Measurements from ENCODE around the gene TSC22D2. TPM values are rescaled to one million over a fixed set of nuclear protein-coding genes. Genes with fewer than 3 reads are reported as not detected.
"Not testable (repeated sequence)": the region's sequence is repeated elsewhere in the genome, so short reads cannot be mapped to it uniquely, and the experiment has no call there.

Gene TSC22D2
- total RNA-seq, 2 experiments from 2014 or later = 12.3 to 16.7 TPM

DNA sequence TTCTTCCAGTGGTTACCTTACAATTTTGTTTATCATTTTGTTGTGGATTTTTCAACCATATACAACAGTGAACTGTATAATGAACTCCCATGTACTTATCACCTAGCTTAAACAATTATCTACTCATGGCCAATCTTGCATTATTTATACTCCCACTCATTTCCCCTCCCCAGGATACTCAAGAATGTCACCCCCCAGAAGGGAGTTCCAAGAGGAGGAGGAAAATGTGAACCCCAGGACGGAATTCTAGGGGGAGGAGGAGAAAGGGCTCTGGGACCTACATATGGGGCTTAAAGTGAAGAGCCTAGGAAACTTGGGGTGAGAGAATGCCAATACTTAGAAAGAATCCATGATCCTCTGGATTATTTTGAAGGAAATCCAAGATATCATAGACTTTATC is 59.3 kb downstream of the TSC22D2 start:
- Mint-ChIP-seq H3K27me3 (no peaks in the 10 kb centered on the region), H3K36me3 (ENCODE audit: low read depth) (no peaks in the 10 kb centered on the region), H3K4me1 (ENCODE audit: low read depth) (peaks cover 3% of the 10 kb centered on the region), H3K9me3 (no peaks in the 10 kb centered on the region), H3K4me3 (no peak overlapping the region), H3K27ac (no peak overlapping the region)
- DNase-seq = no peak
- intact Hi-C loops (cut with micrococcal nuclease) = no loop called here
- ChIA-PET CTCF (no interaction called here), POLR2A (no interaction called here)
- ATAC-seq = no peak
- TF ChIP-seq, protein P1, sequence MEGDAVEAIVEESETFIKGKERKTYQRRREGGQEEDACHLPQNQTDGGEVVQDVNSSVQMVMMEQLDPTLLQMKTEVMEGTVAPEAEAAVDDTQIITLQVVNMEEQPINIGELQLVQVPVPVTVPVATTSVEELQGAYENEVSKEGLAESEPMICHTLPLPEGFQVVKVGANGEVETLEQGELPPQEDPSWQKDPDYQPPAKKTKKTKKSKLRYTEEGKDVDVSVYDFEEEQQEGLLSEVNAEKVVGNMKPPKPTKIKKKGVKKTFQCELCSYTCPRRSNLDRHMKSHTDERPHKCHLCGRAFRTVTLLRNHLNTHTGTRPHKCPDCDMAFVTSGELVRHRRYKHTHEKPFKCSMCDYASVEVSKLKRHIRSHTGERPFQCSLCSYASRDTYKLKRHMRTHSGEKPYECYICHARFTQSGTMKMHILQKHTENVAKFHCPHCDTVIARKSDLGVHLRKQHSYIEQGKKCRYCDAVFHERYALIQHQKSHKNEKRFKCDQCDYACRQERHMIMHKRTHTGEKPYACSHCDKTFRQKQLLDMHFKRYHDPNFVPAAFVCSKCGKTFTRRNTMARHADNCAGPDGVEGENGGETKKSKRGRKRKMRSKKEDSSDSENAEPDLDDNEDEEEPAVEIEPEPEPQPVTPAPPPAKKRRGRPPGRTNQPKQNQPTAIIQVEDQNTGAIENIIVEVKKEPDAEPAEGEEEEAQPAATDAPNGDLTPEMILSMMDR (IDR thresholded peaks at IDR 0.05) = no peak

DNA sequence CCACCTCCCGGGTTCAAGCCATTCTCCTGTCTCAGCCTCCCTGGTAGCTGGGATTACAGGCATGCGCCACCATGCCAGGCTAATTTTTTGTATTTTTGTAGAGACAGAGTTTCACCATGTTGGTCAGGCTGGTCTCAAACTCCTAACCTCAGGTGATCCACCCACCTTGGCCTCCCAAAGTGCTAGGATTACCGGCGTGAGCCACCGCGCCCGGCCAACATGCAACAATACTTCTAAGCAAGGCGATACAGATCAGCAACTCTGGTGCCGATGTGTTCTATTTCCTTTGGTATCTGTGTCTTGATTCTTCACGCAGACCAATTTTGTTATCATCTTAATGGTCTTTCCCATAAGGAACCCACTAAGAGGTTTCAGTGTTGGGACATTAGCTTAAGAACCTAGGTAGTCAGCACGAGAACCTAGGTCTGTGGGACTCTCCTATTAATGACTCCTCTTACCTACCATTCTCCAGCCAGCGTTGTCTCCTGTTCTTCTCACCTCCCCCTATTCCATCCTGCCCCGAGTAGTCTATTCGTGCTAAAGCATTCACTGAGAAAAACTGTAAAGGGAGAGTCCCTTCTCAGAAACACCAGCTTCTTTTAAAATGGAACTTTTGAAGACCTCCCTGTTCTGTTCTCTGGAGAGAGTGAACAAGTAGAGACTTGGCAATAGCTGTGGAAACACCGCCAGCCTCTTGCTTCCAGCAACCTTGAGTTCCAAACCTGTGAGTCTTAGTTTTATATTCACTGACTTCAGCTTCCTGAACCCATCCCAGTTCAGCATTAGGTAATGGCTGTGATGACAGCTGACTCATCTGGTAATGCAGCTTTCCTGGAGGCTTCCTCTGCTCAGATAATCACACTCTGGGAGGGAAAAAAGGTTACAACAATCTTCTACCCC is 61.2 kb downstream of the TSC22D2 start:
- no peak for DNase-seq
- Mint-ChIP-seq H3K4me1 (ENCODE audit: low read depth) (peaks cover 3% of the 10 kb centered on the region), H3K27me3 (no peaks in the 10 kb centered on the region), H3K36me3 (ENCODE audit: low read depth) (no peaks in the 10 kb centered on the region), H3K4me3 (no peak overlapping the region), H3K9me3 (no peaks in the 10 kb centered on the region), H3K27ac (no peak overlapping the region)
- TF ChIP-seq, protein P1 (IDR thresholded peaks at IDR 0.05) = no peak
- ChIA-PET CTCF (no interaction called here), POLR2A (no interaction called here)
- intact Hi-C loops (cut with micrococcal nuclease) = no loop called here
- ATAC-seq = no peak

DNA sequence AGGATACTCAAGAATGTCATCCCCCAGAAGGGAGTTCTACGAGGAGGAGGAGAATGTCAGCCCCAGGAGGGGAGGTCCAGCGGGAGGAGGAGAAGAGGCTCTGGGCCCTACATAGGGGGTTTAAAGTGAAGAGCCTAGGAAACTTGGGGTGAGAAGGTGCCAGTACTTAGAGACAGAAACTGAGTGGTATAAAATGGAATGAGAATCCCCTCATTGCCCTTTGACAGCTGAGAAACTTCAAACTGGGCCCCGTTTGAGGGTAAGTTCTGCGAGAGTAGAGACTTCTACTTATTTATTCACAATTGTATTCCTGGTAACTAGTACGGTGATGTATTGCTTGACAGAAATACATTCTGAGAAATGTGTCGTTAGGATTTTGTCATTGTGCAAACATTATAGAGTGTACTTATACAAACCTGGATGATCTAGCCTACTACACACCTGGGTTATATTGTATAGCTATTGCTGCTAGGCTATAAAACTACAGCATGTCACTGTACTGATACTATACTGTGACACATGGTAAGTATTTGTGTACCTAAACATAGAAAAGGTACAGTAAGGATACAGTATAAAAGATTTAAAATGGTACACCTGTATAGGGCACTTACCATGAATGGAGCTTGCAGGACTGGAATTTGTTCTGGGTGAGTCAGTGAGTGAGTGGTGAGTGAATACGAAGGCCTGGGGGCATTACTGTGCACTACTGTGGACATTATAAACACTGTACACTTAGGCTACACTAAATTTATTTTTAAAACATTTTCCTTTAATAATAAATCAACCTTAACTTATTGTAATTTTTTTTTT is 62.0 kb downstream of the TSC22D2 start:
- Mint-ChIP-seq H3K4me3 (no peak overlapping the region), H3K4me1 (ENCODE audit: low read depth) (peaks cover 3% of the 10 kb centered on the region), H3K27ac (no peak overlapping the region), H3K27me3 (no peaks in the 10 kb centered on the region), H3K9me3 (no peaks in the 10 kb centered on the region), H3K36me3 (ENCODE audit: low read depth) (no peaks in the 10 kb centered on the region)
- no peak for DNase-seq
- POLR2A ChIA-PET = no interaction called here
- intact Hi-C loops (cut with micrococcal nuclease) = no loop called here
- CTCF ChIA-PET = no interaction called here
- ATAC-seq = no peak
- TF ChIP-seq, protein P1 (IDR thresholded peaks at IDR 0.05) = no peak

- TF ChIP-seq, protein P1 (IDR thresholded peaks at IDR 0.05) = no peak
- Mint-ChIP-seq H3K27ac (no peak overlapping the region), H3K27me3 (no peaks in the 10 kb centered on the region), H3K4me1 (ENCODE audit: low read depth) (peaks cover 3% of the 10 kb centered on the region), H3K9me3 (peaks cover 4% of the 10 kb centered on the region), H3K36me3 (ENCODE audit: low read depth) (peaks cover 4% of the 10 kb centered on the region), H3K4me3 (no peak overlapping the region)
- DNase-seq (no peak), ATAC-seq (no peak)
- CTCF ChIA-PET = no interaction called here
- POLR2A ChIA-PET = no interaction called here
- intact Hi-C loops (cut with micrococcal nuclease) = no loop called here
Observed at GRCh38 chr3:150472421-150472820, 64.3 kb downstream of the TSC22D2 start.

DNA sequence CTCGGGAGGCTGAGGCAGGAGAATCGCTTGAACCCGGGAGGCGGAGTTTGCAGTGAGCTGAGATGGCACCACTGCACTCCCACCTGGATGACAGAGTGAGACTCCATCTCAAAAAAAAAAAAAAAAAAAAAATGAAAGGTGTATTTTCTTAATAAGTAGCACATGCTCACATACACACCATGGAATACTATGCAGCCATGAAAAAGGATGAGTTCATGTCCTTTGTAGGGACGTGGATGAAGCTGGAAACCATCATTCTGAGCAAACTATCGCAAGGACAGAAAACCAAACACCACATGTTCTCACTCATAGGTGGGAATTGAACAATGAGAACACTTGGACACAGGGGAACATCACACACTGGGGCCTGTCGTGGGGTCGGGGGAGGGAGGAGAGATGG is 65.1 kb downstream of the TSC22D2 start:
- intact Hi-C loops (cut with micrococcal nuclease); POLR2A ChIA-PET; H3K36me3 Mint-ChIP-seq (ENCODE audit: low read depth); H3K27ac Mint-ChIP-seq; H3K4me1 Mint-ChIP-seq (ENCODE audit: low read depth); CTCF ChIA-PET; H3K4me3 Mint-ChIP-seq; DNase-seq; ATAC-seq; H3K27me3 Mint-ChIP-seq; H3K9me3 Mint-ChIP-seq: not testable (repeated sequence)
